HEK293T (cell line): Measurements from ENCODE around the gene LRRC8B.

ENCODE experiments used
- HDGF ChIP-seq: fragments of 450-650 bp; IDR thresholded peaks from 2 replicates; pipeline ENCODE4 v1.6.1; 2017; ENCODE audit warnings: antibody characterized with exemption, borderline replicate concordance
- LEF1 ChIP-seq: fragments of 450-650 bp; IDR thresholded peaks from 2 replicates; pipeline ENCODE4 v1.6.1; 2017; ENCODE audit warnings: mild to moderate bottlenecking, borderline replicate concordance
- SP1 ChIP-seq: fragments of 450-650 bp; IDR thresholded peaks from 2 replicates; pipeline ENCODE4 v1.6.1; 2017
- TARDBP ChIP-seq: fragments of 450-650 bp; IDR thresholded peaks from 2 replicates; pipeline ENCODE4 v1.6.1; 2016

- TF ChIP-seq TARDBP (no peak), HDGF (no peak), LEF1 (no peak), SP1 (no peak)
Measured at GRCh38 chr1:89624715-89625323, 100.2 kb downstream of the LRRC8B start.
